Trophoblast cell (in vitro differentiated cells and primary cell): Measurements from ENCODE around the gene SEL1L3.

ENCODE experiments used
- DNase-seq, 2 donors: peaks; one replicate each; pipeline ENCODE4 v3.0.0-alpha.2; 2016
- H2AFZ ChIP-seq: 2 replicates; pipeline ENCODE4 v1.6.1; 2013; ENCODE audit warnings: low read length, moderate library complexity, mild to moderate bottlenecking; ENCODE audit not compliant: insufficient read depth, poor library complexity
- H2AK5ac ChIP-seq: 2 replicates; pipeline ENCODE4 v1.6.1; 2013; ENCODE audit warnings: mild to moderate bottlenecking, low read length
- H2BK120ac ChIP-seq: 2 replicates; pipeline ENCODE4 v1.6.1; 2013; ENCODE audit warnings: low read length, mild to moderate bottlenecking, moderate library complexity; ENCODE audit not compliant: insufficient read depth, poor library complexity
- H2BK12ac ChIP-seq: 2 replicates; pipeline ENCODE4 v1.6.1; 2013; ENCODE audit warnings: mild to moderate bottlenecking, low read length, moderate library complexity
- H2BK5ac ChIP-seq: 2 replicates; pipeline ENCODE4 v1.6.1; 2013; ENCODE audit warnings: low read length, low read depth, moderate library complexity, mild to moderate bottlenecking; ENCODE audit not compliant: poor library complexity
- H3K14ac ChIP-seq: 2 replicates; pipeline ENCODE4 v1.6.1; 2013; ENCODE audit warnings: mild to moderate bottlenecking, low read length
- H3K18ac ChIP-seq: 2 replicates; pipeline ENCODE4 v1.6.1; 2013; ENCODE audit warnings: mild to moderate bottlenecking, low read length
- H3K23ac ChIP-seq: 2 replicates; pipeline ENCODE4 v1.6.1; 2013; ENCODE audit warnings: low read length
- H3K27ac ChIP-seq: 2 replicates; pipeline ENCODE4 v1.5.1; 2013; ENCODE audit warnings: low read depth, mild to moderate bottlenecking, inconsistent platforms, low read length, moderate library complexity
- H3K27me3 ChIP-seq: 2 replicates; pipeline ENCODE4 v1.6.1; 2013; ENCODE audit warnings: inconsistent platforms, mild to moderate bottlenecking, low read length, moderate library complexity; ENCODE audit not compliant: insufficient read depth
- H3K36me3 ChIP-seq, 2 experiments: 1 replicate in 1 of 2; 2 replicates in 1 of 2; pipeline ENCODE4 v1.6.1; 2013; ENCODE audit warnings: low read length in 2 of 2, mild to moderate bottlenecking in 2 of 2, moderate library complexity in 1 of 2; ENCODE audit not compliant: insufficient read depth in 2 of 2, control insufficient read depth in 1 of 2
- H3K4ac ChIP-seq: 2 replicates; pipeline ENCODE4 v1.6.1; 2013; ENCODE audit warnings: low read depth, mild to moderate bottlenecking, low read length, moderate library complexity
- H3K4me1 ChIP-seq, 2 experiments: 1 replicate in 1 of 2; 2 replicates in 1 of 2; pipeline ENCODE4 v1.6.1; 2013; ENCODE audit warnings: low read length in 2 of 2, mild to moderate bottlenecking in 2 of 2, moderate library complexity in 1 of 2; ENCODE audit not compliant: insufficient read depth in 2 of 2, control insufficient read depth in 1 of 2
- H3K4me2 ChIP-seq: 2 replicates; pipeline ENCODE4 v1.6.1; 2013; ENCODE audit warnings: inconsistent platforms, mild to moderate bottlenecking, low read length, moderate library complexity
- H3K4me3 ChIP-seq: 2 replicates; pipeline ENCODE4 v1.5.1; 2013; ENCODE audit warnings: mild to moderate bottlenecking, low read depth, low read length, inconsistent platforms
- H3K79me1 ChIP-seq: one replicate; pipeline ENCODE4 v1.6.1; 2013; ENCODE audit warnings: low read length
- H3K79me2 ChIP-seq: 2 replicates; pipeline ENCODE4 v1.6.1; 2013; ENCODE audit warnings: low read length, mild to moderate bottlenecking; ENCODE audit not compliant: control insufficient read depth, insufficient read depth, poor library complexity
- H3K9ac ChIP-seq: 2 replicates; pipeline ENCODE4 v1.6.1; 2013; ENCODE audit warnings: mild to moderate bottlenecking, low read length
- H3K9me3 ChIP-seq: 2 replicates; pipeline ENCODE4 v1.6.1; 2013; ENCODE audit warnings: low read depth, mild to moderate bottlenecking, control low read depth, inconsistent platforms, low read length; ENCODE audit not compliant: insufficient read depth
- H4K12ac ChIP-seq: 2 replicates; pipeline ENCODE4 v1.6.1; 2013; ENCODE audit warnings: low read depth, mild to moderate bottlenecking, low read length, moderate library complexity
- H4K8ac ChIP-seq: 2 replicates; pipeline ENCODE4 v1.6.1; 2013; ENCODE audit warnings: low read depth, mild to moderate bottlenecking, low read length, moderate library complexity
- H4K91ac ChIP-seq: one replicate; pipeline ENCODE4 v1.6.1; 2013; ENCODE audit warnings: low read depth, mild to moderate bottlenecking, low read length, moderate library complexity
- WGBS: extraction: QIAGEN DNeasy Blood & Tissue Kit; methylation state at CpG from one replicate; pipeline ENCODE4 v1.1.7; 2013; ENCODE audit warnings: missing lambda C conversion rate; ENCODE audit not compliant: insufficient read length, insufficient coverage; ENCODE audit errors: extremely low coverage; 5-methylcytosine and 5-hydroxymethylcytosine counted together

SEL1L3 gene

GRCh38 chr4:25795566-25796454 lies 67.0 kb downstream of the SEL1L3 start:
- Histone ChIP-seq H3K36me3 (no peaks in the 10 kb centered on the region), H3K18ac (no peak overlapping the region), H3K14ac (peak overlapping the region; percentile 8), H4K8ac (peak overlapping the region; percentile 7), H3K4me3 (no peak overlapping the region), H3K27me3 (no peaks in the 10 kb centered on the region), H2AK5ac (peak overlapping the region; percentile 88), H3K79me2 (no peaks in the 10 kb centered on the region), H2BK120ac (peak overlapping the region; percentile 49), H4K91ac (peak overlapping the region; percentile 9), H3K9me3 (no peaks in the 10 kb centered on the region), H4K12ac (no peak overlapping the region), H3K23ac (no peak overlapping the region), H2AFZ (no peak overlapping the region), H3K4me1 (peaks cover 7 to 11% of the 10 kb centered on the region in 2 experiments), H3K9ac (no peak overlapping the region), H3K27ac (peak overlapping the region; percentile 85), H3K4ac (no peak overlapping the region), H3K4me2 (peak overlapping the region; percentile 20), H2BK5ac (peak overlapping the region; percentile 78), H2BK12ac (peak overlapping the region; percentile 83), H3K79me1 (peaks cover 8% of the 10 kb centered on the region)
- no CpG with 5 or more reads among the region's 12 CpGs for WGBS
- peak; percentile 43 to 65 for DNase-seq

GRCh38 chr4:25795091-25795490 lies 67.7 kb downstream of the SEL1L3 start:
- Histone ChIP-seq H4K91ac (peak overlapping the region; percentile 9), H2BK12ac (peak overlapping the region; percentile 83), H2BK120ac (peak overlapping the region; percentile 12), H3K9ac (no peak overlapping the region), H3K14ac (peak overlapping the region; percentile 8), H3K23ac (no peak overlapping the region), H3K4me3 (no peak overlapping the region), H3K27me3 (no peaks in the 10 kb centered on the region), H3K4me1 (peaks cover 7 to 11% of the 10 kb centered on the region in 2 experiments), H2BK5ac (no peak overlapping the region), H3K4ac (no peak overlapping the region), H3K4me2 (peak overlapping the region; percentile 20), H4K12ac (no peak overlapping the region), H4K8ac (peak overlapping the region; percentile 7), H2AK5ac (peak overlapping the region; percentile 88), H3K9me3 (no peaks in the 10 kb centered on the region), H3K36me3 (no peaks in the 10 kb centered on the region), H3K18ac (no peak overlapping the region), H3K79me1 (peaks cover 8% of the 10 kb centered on the region), H3K27ac (peak overlapping the region; percentile 85), H3K79me2 (no peaks in the 10 kb centered on the region), H2AFZ (no peak overlapping the region)
- no peak for DNase-seq
- WGBS, result no CpG with 5 or more reads among the region's 4 CpGs

GRCh38 chr4:25792876-25793275 lies 69.9 kb downstream of the SEL1L3 start:
- Histone ChIP-seq H3K27me3 (no peaks in the 10 kb centered on the region), H2AK5ac (no peak overlapping the region), H3K23ac (no peak overlapping the region), H3K9ac (no peak overlapping the region), H3K14ac (no peak overlapping the region), H2BK5ac (no peak overlapping the region), H2AFZ (no peak overlapping the region), H3K4me2 (no peak overlapping the region), H3K4me1 (peaks cover 7 to 11% of the 10 kb centered on the region in 2 experiments), H3K4ac (no peak overlapping the region), H3K27ac (no peak overlapping the region), H3K18ac (no peak overlapping the region), H2BK120ac (no peak overlapping the region), H2BK12ac (no peak overlapping the region), H4K91ac (no peak overlapping the region), H3K79me2 (no peaks in the 10 kb centered on the region), H4K12ac (no peak overlapping the region), H3K79me1 (peaks cover 8% of the 10 kb centered on the region), H3K4me3 (no peak overlapping the region), H4K8ac (no peak overlapping the region), H3K9me3 (no peaks in the 10 kb centered on the region), H3K36me3 (no peaks in the 10 kb centered on the region)
- WGBS, result no CpG with 5 or more reads among the region's 4 CpGs
- DNase-seq, result no peak

GRCh38 chr4:25792200-25792791 lies 70.5 kb downstream of the SEL1L3 start:
- no peak overlapping the region for H4K8ac ChIP-seq
- no peak overlapping the region for H3K23ac ChIP-seq
- no peak overlapping the region for H2AK5ac ChIP-seq
- H3K27ac ChIP-seq, result no peak overlapping the region
- peaks cover 8% of the 10 kb centered on the region for H3K79me1 ChIP-seq
- no peaks in the 10 kb centered on the region for H3K9me3 ChIP-seq
- H3K4me1 ChIP-seq, result peaks cover 7 to 10% of the 10 kb centered on the region in 2 experiments
- H3K9ac ChIP-seq, result no peak overlapping the region
- H3K36me3 ChIP-seq, result no peaks in the 10 kb centered on the region
- no peak overlapping the region for H4K12ac ChIP-seq
- no peak overlapping the region for H3K4ac ChIP-seq
- no peak overlapping the region for H2BK12ac ChIP-seq
- H4K91ac ChIP-seq, result no peak overlapping the region
- no peak overlapping the region for H2BK5ac ChIP-seq
- no peak overlapping the region for H3K4me2 ChIP-seq
- no peaks in the 10 kb centered on the region for H3K79me2 ChIP-seq
- H3K18ac ChIP-seq, result no peak overlapping the region
- no peak overlapping the region for H3K4me3 ChIP-seq
- peak; percentile 42 to 75 for DNase-seq
- no peak overlapping the region for H2AFZ ChIP-seq
- H3K14ac ChIP-seq, result no peak overlapping the region
- WGBS, result no CpG with 5 or more reads among the region's 5 CpGs
- no peaks in the 10 kb centered on the region for H3K27me3 ChIP-seq
- no peak overlapping the region for H2BK120ac ChIP-seq
